Measurements from ENCODE around the gene NIN. TPM values are rescaled to one million over a fixed set of nuclear protein-coding genes. Genes with fewer than 3 reads are reported as not detected.

NIN gene
- total RNA-seq, 2 donors from 2014 or later = 31.0 to 37.4 TPM

DNA sequence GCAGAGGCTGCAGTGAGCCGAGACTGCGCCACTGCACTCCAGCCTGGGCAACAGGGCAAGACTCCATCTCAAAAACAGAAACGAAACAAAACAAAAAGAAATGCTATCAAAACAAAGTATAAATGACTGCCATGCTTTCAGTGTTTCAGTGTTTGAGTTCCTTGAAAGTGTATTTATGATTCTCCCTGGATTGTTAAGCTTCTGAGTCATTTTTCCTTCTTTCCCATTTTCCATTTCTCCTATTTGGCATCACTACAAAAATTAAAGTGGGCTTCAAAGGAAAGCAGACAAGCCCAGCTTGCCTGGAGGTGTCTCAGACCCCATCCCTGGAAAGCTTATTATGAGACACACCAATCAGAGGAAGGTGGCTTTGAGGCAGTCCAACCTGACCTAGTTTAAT is 35.1 kb downstream of the NIN start:
- Histone ChIP-seq H3K36me3 (no peaks in the 10 kb centered on the region), H3K4me1 (ENCODE audit: control insufficient read depth in 1 of 2, low read depth in 2 of 2) (peaks cover 0 to 35% of the 10 kb centered on the region in 2 donors), H3K9me3 (no peaks in the 10 kb centered on the region), H3K27ac (no peak overlapping the region), H3K4me3 (no peak overlapping the region), H3K27me3 (replicated peaks; ENCODE audit: insufficient read depth) (no peaks in the 10 kb centered on the region)
- ATAC-seq (ENCODE audit: insufficient number of reproducible peaks, low FRiP score, low read depth) = no peak
- DNase-seq (ENCODE audit: low spot score) = no peak
- TF ChIP-seq, protein P1, sequence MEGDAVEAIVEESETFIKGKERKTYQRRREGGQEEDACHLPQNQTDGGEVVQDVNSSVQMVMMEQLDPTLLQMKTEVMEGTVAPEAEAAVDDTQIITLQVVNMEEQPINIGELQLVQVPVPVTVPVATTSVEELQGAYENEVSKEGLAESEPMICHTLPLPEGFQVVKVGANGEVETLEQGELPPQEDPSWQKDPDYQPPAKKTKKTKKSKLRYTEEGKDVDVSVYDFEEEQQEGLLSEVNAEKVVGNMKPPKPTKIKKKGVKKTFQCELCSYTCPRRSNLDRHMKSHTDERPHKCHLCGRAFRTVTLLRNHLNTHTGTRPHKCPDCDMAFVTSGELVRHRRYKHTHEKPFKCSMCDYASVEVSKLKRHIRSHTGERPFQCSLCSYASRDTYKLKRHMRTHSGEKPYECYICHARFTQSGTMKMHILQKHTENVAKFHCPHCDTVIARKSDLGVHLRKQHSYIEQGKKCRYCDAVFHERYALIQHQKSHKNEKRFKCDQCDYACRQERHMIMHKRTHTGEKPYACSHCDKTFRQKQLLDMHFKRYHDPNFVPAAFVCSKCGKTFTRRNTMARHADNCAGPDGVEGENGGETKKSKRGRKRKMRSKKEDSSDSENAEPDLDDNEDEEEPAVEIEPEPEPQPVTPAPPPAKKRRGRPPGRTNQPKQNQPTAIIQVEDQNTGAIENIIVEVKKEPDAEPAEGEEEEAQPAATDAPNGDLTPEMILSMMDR (IDR thresholded peaks at IDR 0.05) = no peak

DNA sequence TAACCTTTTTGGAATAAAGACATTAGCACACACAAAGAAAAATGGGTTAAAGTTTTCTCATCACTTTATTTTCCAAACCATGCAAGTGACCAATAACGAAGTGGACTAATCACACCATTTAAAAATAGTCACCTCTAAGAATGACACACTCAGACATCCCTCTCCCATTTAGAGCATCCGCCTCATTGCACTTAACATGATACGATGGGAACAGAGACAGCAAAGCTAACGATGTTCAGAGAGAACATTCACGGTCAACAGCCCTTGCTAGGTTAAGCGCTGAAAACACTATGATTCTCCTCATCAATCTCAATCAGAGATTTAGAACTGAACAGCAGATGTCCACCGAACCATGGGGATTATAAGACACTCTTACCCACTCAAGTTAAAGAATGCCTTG is 35.8 kb downstream of the NIN start:
- TF ChIP-seq, protein P1 (IDR thresholded peaks at IDR 0.05) = no peak
- DNase-seq (ENCODE audit: low spot score) (no peak), ATAC-seq (ENCODE audit: insufficient number of reproducible peaks, low FRiP score, low read depth) (no peak)
- Histone ChIP-seq H3K4me1 (ENCODE audit: control insufficient read depth in 1 of 2, low read depth in 2 of 2) (peaks cover 3 to 41% of the 10 kb centered on the region in 2 donors), H3K36me3 (no peaks in the 10 kb centered on the region), H3K9me3 (no peaks in the 10 kb centered on the region), H3K27ac (no peak overlapping the region), H3K27me3 (replicated peaks; ENCODE audit: insufficient read depth) (no peaks in the 10 kb centered on the region), H3K4me3 (no peak overlapping the region)

DNA sequence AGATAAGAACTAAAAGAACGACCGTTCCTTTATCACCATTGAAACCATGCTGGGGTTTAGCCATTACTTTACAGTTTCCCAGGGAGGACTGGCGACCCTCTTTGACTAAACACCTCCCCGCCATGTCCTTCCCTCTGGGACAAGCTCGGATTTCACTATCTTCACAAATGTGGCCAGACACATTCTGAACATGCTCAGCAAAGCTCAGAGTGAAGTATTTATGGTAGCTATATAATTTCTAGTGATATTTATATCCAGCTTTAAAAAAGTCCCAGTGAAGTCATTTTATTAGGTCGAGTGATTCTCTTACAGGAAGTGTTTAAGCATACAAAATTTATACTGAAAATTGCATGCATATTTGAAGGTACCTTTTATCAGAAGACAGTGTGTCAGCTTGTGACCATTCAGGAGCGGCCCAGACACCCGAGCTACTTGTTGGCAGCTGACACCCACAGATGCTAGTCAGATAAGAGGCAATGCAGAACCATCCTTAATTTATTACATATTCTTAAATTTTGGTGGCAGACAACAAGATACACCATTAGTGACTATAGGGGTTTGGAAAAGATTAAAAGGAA is 36.8 kb downstream of the NIN start:
- no peaks in the 10 kb centered on the region for H3K27me3 ChIP-seq (replicated peaks; ENCODE audit: insufficient read depth)
- H3K27ac ChIP-seq = no peak overlapping the region
- DNase-seq (ENCODE audit: low spot score) (no peak), ATAC-seq (ENCODE audit: insufficient number of reproducible peaks, low FRiP score, low read depth) (no peak)
- no peak overlapping the region for H3K4me3 ChIP-seq
- no peaks in the 10 kb centered on the region for H3K36me3 ChIP-seq
- no peaks in the 10 kb centered on the region for H3K9me3 ChIP-seq
- TF ChIP-seq, protein P1 (IDR thresholded peaks at IDR 0.05) = no peak
- peaks cover 3 to 41% of the 10 kb centered on the region in 2 donors for H3K4me1 ChIP-seq (ENCODE audit: control insufficient read depth in 1 of 2, low read depth in 2 of 2)

DNA sequence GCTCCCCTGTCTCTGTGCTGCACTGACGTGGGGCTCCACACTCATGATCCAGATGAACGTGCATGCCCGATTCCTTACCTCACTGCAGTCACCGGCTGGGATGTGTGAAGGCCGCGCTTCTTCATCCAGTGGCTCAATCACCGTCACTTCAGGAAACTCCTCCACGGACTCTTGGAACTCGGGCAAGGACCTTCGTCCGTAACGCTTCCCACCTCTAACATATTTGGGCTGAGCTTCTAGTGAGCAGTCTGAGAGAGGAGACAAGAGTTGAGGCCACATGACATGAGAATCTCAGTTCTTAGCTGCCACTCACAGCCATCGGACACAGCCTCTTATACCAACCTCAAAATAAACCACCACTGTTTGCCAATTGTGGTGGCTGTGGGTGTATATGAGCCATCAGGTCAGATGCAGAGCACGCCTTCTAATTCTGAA is 38.3 kb downstream of the NIN start:
- no peak overlapping the region for H3K4me3 ChIP-seq
- H3K36me3 ChIP-seq = no peaks in the 10 kb centered on the region
- H3K9me3 ChIP-seq = no peaks in the 10 kb centered on the region
- peaks cover 3 to 41% of the 10 kb centered on the region in 2 donors for H3K4me1 ChIP-seq (ENCODE audit: control insufficient read depth in 1 of 2, low read depth in 2 of 2)
- no peaks in the 10 kb centered on the region for H3K27me3 ChIP-seq (replicated peaks; ENCODE audit: insufficient read depth)
- DNase-seq (ENCODE audit: low spot score) (no peak), ATAC-seq (ENCODE audit: insufficient number of reproducible peaks, low FRiP score, low read depth) (no peak)
- TF ChIP-seq, protein P1 (IDR thresholded peaks at IDR 0.05) = no peak
- no peak overlapping the region for H3K27ac ChIP-seq

DNA sequence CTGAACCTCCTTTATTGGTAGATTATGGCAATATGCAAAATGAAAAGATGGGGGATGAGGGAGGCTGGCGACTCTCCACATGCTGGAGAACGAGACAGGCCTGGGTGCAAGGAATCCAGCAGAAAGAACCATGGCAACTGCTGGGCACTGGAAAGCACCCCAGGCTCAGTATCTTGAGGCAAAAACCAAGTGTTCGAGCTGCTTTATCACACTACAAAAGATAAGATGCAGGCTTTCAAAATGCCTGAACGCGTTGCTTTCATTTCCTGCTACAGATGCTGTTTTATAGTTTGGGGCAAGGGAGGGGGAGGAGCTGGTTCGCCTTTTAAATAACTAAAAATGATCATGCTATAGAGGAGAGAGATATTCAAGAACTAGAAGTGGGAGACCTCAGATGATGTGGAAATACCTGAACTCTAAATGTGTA is 38.9 kb downstream of the NIN start:
- no peak overlapping the region for H3K4me3 ChIP-seq
- TF ChIP-seq, protein P1 (IDR thresholded peaks at IDR 0.05) = no peak
- H3K36me3 ChIP-seq = no peaks in the 10 kb centered on the region
- no peak overlapping the region for H3K27ac ChIP-seq
- peaks cover 3 to 41% of the 10 kb centered on the region in 2 donors for H3K4me1 ChIP-seq (ENCODE audit: control insufficient read depth in 1 of 2, low read depth in 2 of 2)
- DNase-seq (ENCODE audit: low spot score) (no peak), ATAC-seq (ENCODE audit: insufficient number of reproducible peaks, low FRiP score, low read depth) (no peak)
- no peaks in the 10 kb centered on the region for H3K27me3 ChIP-seq (replicated peaks; ENCODE audit: insufficient read depth)
- no peaks in the 10 kb centered on the region for H3K9me3 ChIP-seq
